ENCODE data around the gene MCC. TPM values are rescaled to one million over a fixed set of nuclear protein-coding genes. Genes with fewer than 3 reads are reported as not detected.

MCC gene
- total and polyA plus RNA-seq, 2 donors (not counting 1 experiment from before 2014, with no cell fraction given) = 0.09 to 0.32 TPM

DNA sequence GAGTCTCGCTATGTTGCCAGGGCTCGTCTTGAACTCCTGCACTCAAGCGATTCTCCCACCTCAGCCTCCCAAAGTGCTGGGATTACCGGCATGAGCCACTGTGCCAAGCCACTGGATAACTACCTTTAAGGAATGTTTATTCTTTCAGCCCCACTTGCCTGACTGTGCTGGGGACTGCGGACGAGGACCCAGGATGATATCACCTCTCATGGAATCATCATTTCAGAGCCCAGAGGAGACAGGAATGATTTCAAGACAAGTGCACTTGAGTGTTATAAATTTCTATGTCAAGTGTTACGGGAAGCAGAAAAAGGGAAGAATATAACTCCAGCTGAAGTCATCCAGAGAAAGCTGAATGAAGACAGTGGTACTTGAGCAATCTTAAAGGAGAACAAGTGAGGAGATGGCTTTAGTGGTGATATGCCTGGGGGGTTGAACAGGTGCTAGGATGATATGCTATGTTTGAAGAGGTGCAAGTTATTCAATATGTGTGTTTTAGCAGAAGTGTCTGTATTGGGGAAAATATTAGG lies 402.3 kb downstream of the MCC start:
- Histone ChIP-seq H2AFZ (ENCODE audit: insufficient read depth, low read depth, low read length, poor library complexity, severe bottlenecking) (no peak overlapping the region), H3K27ac (ENCODE audit: low read length in 2 of 2) (no peak overlapping the region), H3K4me2 (replicated peaks; ENCODE audit: low read depth, low read length, poor library complexity, severe bottlenecking) (no peak overlapping the region), H3K79me2 (ENCODE audit: control insufficient read depth, insufficient read depth, low read length) (no peaks in the 10 kb centered on the region), H3K36me3 (replicated peaks in 1 of 2; ENCODE audit: control extremely low read depth in 1 of 2, control insufficient read depth in 1 of 2, extremely low read depth in 1 of 2, insufficient read depth in 2 of 2, low read length in 1 of 2) (no peaks in the 10 kb centered on the region), H3K9ac (ENCODE audit: low read length) (no peak overlapping the region), H3K27me3 (replicated peaks in 1 of 4; ENCODE audit: control extremely low read depth in 1 of 4, control insufficient read depth in 3 of 4, insufficient read depth in 4 of 4, low read length in 3 of 4) (peaks cover 0 to 2% (median 0%) of the 10 kb centered on the region in 4 experiments), H3K9me3 (ENCODE audit: control extremely low read depth in 1 of 3, control insufficient read depth in 2 of 3, insufficient read depth in 1 of 3, low read length in 2 of 3) (no peaks in the 10 kb centered on the region), H3K4me1 (ENCODE audit: control insufficient read depth in 2 of 2, insufficient read depth in 2 of 2, low read length in 2 of 2) (no peaks in the 10 kb centered on the region), H3K4me3 (ENCODE audit: control extremely low read depth in 1 of 5, extremely low read depth in 1 of 5, insufficient read depth in 1 of 5, low read depth in 2 of 5, low read length in 4 of 5) (no peak overlapping the region), H4K20me1 (ENCODE audit: control insufficient read depth, insufficient read depth, low read length, poor library complexity, severe bottlenecking) (no peaks in the 10 kb centered on the region)
- H3K4me1 Mint-ChIP-seq = no peaks in the 10 kb centered on the region
- no peaks in the 10 kb centered on the region for H3K9me3 Mint-ChIP-seq (ENCODE audit: insufficient read depth)
- H3K27me3 Mint-ChIP-seq = peaks cover 16% of the 10 kb centered on the region
- ATAC-seq (ENCODE audit: low read depth) = no peak
- no peak overlapping the region for H3K27ac Mint-ChIP-seq
- WGBS (ENCODE audit: insufficient coverage) = 87% methylated on average over 5 of the region's 7 CpGs
- ChIA-PET CTCF (no interaction called here), POLR2A (no interaction called here)
- no peak for TF ChIP-seq EZH2 (IDR thresholded peaks at IDR 0.05; ENCODE audit: borderline replicate concordance, insufficient read depth, low read depth, low read length, poor library complexity, severe bottlenecking)
- TF ChIP-seq, protein P1, sequence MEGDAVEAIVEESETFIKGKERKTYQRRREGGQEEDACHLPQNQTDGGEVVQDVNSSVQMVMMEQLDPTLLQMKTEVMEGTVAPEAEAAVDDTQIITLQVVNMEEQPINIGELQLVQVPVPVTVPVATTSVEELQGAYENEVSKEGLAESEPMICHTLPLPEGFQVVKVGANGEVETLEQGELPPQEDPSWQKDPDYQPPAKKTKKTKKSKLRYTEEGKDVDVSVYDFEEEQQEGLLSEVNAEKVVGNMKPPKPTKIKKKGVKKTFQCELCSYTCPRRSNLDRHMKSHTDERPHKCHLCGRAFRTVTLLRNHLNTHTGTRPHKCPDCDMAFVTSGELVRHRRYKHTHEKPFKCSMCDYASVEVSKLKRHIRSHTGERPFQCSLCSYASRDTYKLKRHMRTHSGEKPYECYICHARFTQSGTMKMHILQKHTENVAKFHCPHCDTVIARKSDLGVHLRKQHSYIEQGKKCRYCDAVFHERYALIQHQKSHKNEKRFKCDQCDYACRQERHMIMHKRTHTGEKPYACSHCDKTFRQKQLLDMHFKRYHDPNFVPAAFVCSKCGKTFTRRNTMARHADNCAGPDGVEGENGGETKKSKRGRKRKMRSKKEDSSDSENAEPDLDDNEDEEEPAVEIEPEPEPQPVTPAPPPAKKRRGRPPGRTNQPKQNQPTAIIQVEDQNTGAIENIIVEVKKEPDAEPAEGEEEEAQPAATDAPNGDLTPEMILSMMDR (IDR thresholded peaks at IDR 0.05) = no peak
- DNase-seq = no peak
- H3K4me3 Mint-ChIP-seq = no peak overlapping the region
- intact Hi-C loops (cut with micrococcal nuclease) = no loop called here

DNA sequence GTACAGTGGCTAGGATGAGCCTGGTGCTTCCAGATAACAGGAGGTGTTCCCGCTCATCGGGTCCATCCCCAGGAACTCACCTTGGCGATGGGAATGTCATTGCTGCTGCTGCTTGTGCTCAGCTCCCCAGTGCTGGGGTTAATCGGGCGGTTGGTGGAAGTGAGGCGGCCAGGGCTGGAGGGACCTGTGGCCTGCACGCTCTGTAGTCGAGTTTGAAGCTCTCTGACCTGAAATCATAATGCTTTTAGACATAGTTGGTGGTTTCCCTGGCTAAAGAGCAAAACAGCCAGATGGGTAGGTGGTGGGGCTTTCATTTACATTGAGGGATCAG lies 403.2 kb downstream of the MCC start:
- H3K27me3 ChIP-seq (replicated peaks in 1 of 4; ENCODE audit: control extremely low read depth in 1 of 4, control insufficient read depth in 3 of 4, insufficient read depth in 4 of 4, low read length in 3 of 4) = peaks cover 0 to 2% (median 0%) of the 10 kb centered on the region in 4 experiments
- intact Hi-C loops (cut with micrococcal nuclease) = no loop called here
- Mint-ChIP-seq H3K4me1 (no peaks in the 10 kb centered on the region), H3K27me3 (peaks cover 16% of the 10 kb centered on the region), H3K4me3 (no peak overlapping the region), H3K9me3 (ENCODE audit: insufficient read depth) (no peaks in the 10 kb centered on the region), H3K27ac (no peak overlapping the region)
- WGBS (ENCODE audit: insufficient coverage) = 95% methylated on average over 8 of the region's 8 CpGs
- no peaks in the 10 kb centered on the region for H3K79me2 ChIP-seq (ENCODE audit: control insufficient read depth, insufficient read depth, low read length)
- ATAC-seq (ENCODE audit: low read depth) (no peak), DNase-seq (no peak)
- TF ChIP-seq EZH2 (IDR thresholded peaks at IDR 0.05; ENCODE audit: borderline replicate concordance, insufficient read depth, low read depth, low read length, poor library complexity, severe bottlenecking) = no peak
- TF ChIP-seq, protein P1 (IDR thresholded peaks at IDR 0.05) = no peak
- ChIA-PET CTCF (interaction anchor here (2.2 kb wide), 1 partner anchor 11 kb away, joined by 7 read pairs; no protein-coding TSS in a partner anchor), POLR2A (no interaction called here)
- no peaks in the 10 kb centered on the region for H3K4me1 ChIP-seq (ENCODE audit: control insufficient read depth in 2 of 2, insufficient read depth in 2 of 2, low read length in 2 of 2)
- no peaks in the 10 kb centered on the region for H3K9me3 ChIP-seq (ENCODE audit: control extremely low read depth in 1 of 3, control insufficient read depth in 2 of 3, insufficient read depth in 1 of 3, low read length in 2 of 3)
- no peaks in the 10 kb centered on the region for H3K36me3 ChIP-seq (replicated peaks in 1 of 2; ENCODE audit: control extremely low read depth in 1 of 2, control insufficient read depth in 1 of 2, extremely low read depth in 1 of 2, insufficient read depth in 2 of 2, low read length in 1 of 2)
- H2AFZ ChIP-seq (ENCODE audit: insufficient read depth, low read depth, low read length, poor library complexity, severe bottlenecking) = no peak overlapping the region
- no peak overlapping the region for H3K4me3 ChIP-seq (ENCODE audit: control extremely low read depth in 1 of 5, extremely low read depth in 1 of 5, insufficient read depth in 1 of 5, low read depth in 2 of 5, low read length in 4 of 5)
- no peaks in the 10 kb centered on the region for H4K20me1 ChIP-seq (ENCODE audit: control insufficient read depth, insufficient read depth, low read length, poor library complexity, severe bottlenecking)
- H3K9ac ChIP-seq (ENCODE audit: low read length) = no peak overlapping the region
- H3K4me2 ChIP-seq (replicated peaks; ENCODE audit: low read depth, low read length, poor library complexity, severe bottlenecking) = no peak overlapping the region
- H3K27ac ChIP-seq (ENCODE audit: low read length in 2 of 2) = no peak overlapping the region

Measured in B cell (primary cell).